Measurements from ENCODE around the gene ANKS1A. TPM values are rescaled to one million over a fixed set of nuclear protein-coding genes. Genes with fewer than 3 reads are reported as not detected.

ANKS1A gene
- total and polyA plus RNA-seq, 12 donors = 7.1 to 36.3 (median 29.9) TPM

DNA sequence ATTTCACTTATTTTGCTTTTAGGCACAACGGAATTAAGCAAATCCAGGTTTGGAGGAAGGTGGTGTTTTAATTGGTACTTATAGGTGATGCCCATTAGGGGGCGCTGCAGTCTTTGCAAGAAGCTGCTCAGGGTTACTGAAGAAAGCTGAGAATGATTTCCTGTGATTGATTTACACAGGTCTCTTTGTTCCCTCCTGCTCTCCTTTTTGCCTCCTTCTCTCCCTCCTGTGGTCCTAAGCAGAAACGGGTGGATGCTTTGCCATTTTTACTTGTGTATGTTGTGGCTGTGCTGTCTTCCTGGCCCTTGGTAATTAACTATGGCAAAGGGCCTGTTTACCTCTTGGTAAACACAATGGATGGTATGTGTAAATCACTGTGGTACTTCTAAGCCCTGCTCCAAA is 97.8 kb downstream of the ANKS1A start:
- 7 to 17% methylated on average over 3 of the region's 3 CpGs for WGBS, 2 donors
- Histone ChIP-seq H3K27ac (peak overlapping the region in 3 of 10 donors; percentile 11 to 60 (median 18)), H3K9me3 (no peaks in the 10 kb centered on the region), H3K4me3 (no peak overlapping the region), H3K36me3 (peaks cover 0 to 93% (median 32%) of the 10 kb centered on the region in 9 donors), H3K27me3 (no peaks in the 10 kb centered on the region), H3K4me1 (peaks cover 0 to 21% (median 8%) of the 10 kb centered on the region in 9 donors)
- DNase-seq (peak; percentile 43 to 76), ATAC-seq (peak; percentile 61 to 91 (median 82))
- TF ChIP-seq, protein P1, sequence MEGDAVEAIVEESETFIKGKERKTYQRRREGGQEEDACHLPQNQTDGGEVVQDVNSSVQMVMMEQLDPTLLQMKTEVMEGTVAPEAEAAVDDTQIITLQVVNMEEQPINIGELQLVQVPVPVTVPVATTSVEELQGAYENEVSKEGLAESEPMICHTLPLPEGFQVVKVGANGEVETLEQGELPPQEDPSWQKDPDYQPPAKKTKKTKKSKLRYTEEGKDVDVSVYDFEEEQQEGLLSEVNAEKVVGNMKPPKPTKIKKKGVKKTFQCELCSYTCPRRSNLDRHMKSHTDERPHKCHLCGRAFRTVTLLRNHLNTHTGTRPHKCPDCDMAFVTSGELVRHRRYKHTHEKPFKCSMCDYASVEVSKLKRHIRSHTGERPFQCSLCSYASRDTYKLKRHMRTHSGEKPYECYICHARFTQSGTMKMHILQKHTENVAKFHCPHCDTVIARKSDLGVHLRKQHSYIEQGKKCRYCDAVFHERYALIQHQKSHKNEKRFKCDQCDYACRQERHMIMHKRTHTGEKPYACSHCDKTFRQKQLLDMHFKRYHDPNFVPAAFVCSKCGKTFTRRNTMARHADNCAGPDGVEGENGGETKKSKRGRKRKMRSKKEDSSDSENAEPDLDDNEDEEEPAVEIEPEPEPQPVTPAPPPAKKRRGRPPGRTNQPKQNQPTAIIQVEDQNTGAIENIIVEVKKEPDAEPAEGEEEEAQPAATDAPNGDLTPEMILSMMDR (IDR thresholded peaks at IDR 0.05) = peak; percentile 78 to 95 (median 86)
- intact Hi-C loops (cut with DNase I) = loop anchor here in 9 of 10 donors (1.0 to 10.0 kb wide), 11 partner anchors 29 to 258 kb away; partner anchors contain the start of gene TCP11 (in 4 of the 9)

DNA sequence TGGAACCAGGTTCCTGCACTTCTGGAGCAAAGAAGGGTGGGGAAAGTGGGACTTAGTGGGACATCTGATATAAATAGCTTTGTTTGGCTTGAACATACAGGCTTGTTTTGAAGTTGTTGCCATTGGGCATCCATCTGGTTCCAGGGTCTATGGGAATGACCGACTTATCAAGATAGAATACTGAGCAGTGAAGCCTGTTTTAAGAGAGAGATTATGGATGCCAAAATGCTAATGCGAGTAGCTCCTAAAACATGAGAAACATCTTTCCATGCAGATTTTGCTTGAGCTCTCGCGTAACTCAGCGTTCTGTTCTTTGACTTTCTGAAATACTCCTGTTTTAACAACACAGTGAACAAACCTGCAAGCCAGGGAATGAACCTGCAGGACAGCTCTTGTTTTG is 98.5 kb downstream of the ANKS1A start:
- ATAC-seq (no peak), DNase-seq (no peak)
- H3K36me3 ChIP-seq = peaks cover 0 to 94% (median 32%) of the 10 kb centered on the region in 9 donors
- peaks cover 0 to 14% (median 8%) of the 10 kb centered on the region in 9 donors for H3K4me1 ChIP-seq
- H3K27me3 ChIP-seq = no peaks in the 10 kb centered on the region
- H3K4me3 ChIP-seq = no peak overlapping the region
- 84 to 89% methylated on average over 5 of the region's 5 CpGs for WGBS, 2 donors
- TF ChIP-seq, protein P1 (IDR thresholded peaks at IDR 0.05) = no peak
- intact Hi-C loops (cut with DNase I) = loop anchor here in 9 of 10 donors (2.0 to 10.0 kb wide), 9 partner anchors 70 to 257 kb away; partner anchors contain the start of gene TCP11 (in 4 of the 9)
- peak overlapping the region in 2 of 10 donors; percentile 11 to 60 for H3K27ac ChIP-seq
- H3K9me3 ChIP-seq = no peaks in the 10 kb centered on the region

DNA sequence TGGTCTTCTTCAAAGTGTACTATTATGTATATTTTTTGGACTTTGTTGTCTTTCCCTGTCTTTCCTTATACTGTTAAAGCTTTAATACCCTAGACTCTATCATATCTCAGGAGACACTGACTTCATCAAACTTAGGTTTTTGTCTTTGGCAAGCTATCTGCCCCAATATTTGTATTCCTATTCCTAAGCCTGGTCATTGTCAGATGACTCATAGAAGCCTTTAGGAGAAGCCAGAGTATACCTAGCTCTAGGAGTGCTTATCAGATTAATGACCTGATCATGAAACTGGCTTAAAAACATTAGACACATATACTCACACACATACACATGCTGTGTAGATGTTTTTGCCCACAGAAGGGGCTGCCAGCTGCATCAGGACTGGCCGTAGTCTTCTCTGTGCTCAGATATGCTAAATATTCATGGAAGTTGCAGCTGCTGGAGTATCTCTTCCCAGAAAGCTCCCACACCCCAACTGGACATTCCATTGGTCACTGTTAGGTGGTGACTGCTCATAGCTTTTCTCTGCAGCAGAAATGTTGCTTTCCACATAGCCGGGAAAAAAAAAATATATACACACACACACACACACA is 102.0 kb downstream of the ANKS1A start:
- H3K27ac ChIP-seq = no peak overlapping the region
- ATAC-seq (no peak), DNase-seq (no peak)
- no peaks in the 10 kb centered on the region for H3K9me3 ChIP-seq
- no peak overlapping the region for H3K4me3 ChIP-seq
- 76 to 85% methylated on average over 2 of the region's 2 CpGs for WGBS, 2 donors
- no peaks in the 10 kb centered on the region for H3K27me3 ChIP-seq
- H3K36me3 ChIP-seq = peaks cover 0 to 94% (median 26%) of the 10 kb centered on the region in 9 donors
- peaks cover 0 to 12% (median 8%) of the 10 kb centered on the region in 9 donors for H3K4me1 ChIP-seq
- intact Hi-C loops (cut with DNase I) = loop anchor here in 2 of 10 donors (10.0 kb wide), 2 partner anchors 74 to 254 kb away; no protein-coding TSS in a partner anchor
- TF ChIP-seq, protein P1 (IDR thresholded peaks at IDR 0.05) = no peak

DNA sequence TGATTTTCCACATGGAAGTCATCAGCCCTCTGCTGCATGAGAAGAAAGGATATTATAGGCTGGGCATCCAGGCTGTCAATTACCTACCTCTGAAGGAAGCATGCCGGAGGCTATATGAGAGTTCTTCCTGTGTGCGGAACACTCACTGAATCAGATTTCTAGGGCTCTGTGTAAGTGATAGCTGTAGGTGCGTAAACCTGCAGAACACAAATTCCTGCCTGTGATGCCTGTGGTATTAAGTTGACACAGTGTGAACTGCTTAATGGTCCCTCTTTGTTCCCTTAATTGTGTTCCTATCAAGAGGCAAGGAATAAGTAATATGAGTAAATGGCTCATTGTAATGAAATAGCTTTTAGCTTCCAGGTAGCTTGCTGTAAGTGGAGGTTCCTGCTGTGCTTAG is 103.3 kb downstream of the ANKS1A start:
- intact Hi-C loops (cut with DNase I) = loop anchor here in 2 of 10 donors (10.0 kb wide), 2 partner anchors 72 to 252 kb away; no protein-coding TSS in a partner anchor
- 96 to 99% methylated on average over 3 of the region's 3 CpGs for WGBS, 2 donors
- no peak for ATAC-seq

More for the DNA sequence above, 103.3 kb downstream of the ANKS1A start:
- DNase-seq = no peak
- Histone ChIP-seq H3K27me3 (no peaks in the 10 kb centered on the region), H3K27ac (no peak overlapping the region), H3K9me3 (peaks cover 0 to 4% (median 0%) of the 10 kb centered on the region in 11 donors), H3K4me1 (peaks cover 0 to 3% (median 1%) of the 10 kb centered on the region in 9 donors), H3K4me3 (no peak overlapping the region), H3K36me3 (peaks cover 0 to 93% (median 23%) of the 10 kb centered on the region in 9 donors)
- TF ChIP-seq, protein P1 (IDR thresholded peaks at IDR 0.05) = no peak
